Fibroblast of lung (primary cell): ENCODE results near the gene COX8A. TPM values are rescaled to one million over a fixed set of nuclear protein-coding genes. Genes with fewer than 3 reads are reported as not detected.

Experiments used
- DNase-seq, 2 donors: peaks; one replicate each; pipeline versions ENCODE4 v3.0.0 to v3.0.0-alpha.2; 2010; ENCODE audit warnings: low read depth in 2 of 2
- H2AFZ ChIP-seq: 2 replicates; pipeline ENCODE4 v1.5.1; 2012; ENCODE audit warnings: low read length, control low read depth, inconsistent platforms
- H3K27ac ChIP-seq: 2 replicates; pipeline ENCODE4 v1.5.1; 2011; ENCODE audit warnings: low read length, control low read depth; ENCODE audit not compliant: insufficient read depth
- H3K27me3 ChIP-seq: 2 replicates; pipeline ENCODE4 v1.5.1; 2011; ENCODE audit warnings: mild to moderate bottlenecking, low read length; ENCODE audit not compliant: control insufficient read depth, insufficient read depth
- H3K36me3 ChIP-seq: 2 replicates; pipeline ENCODE4 v1.5.1; 2011; ENCODE audit warnings: low read length; ENCODE audit not compliant: control insufficient read depth, insufficient read depth
- H3K4me1 ChIP-seq: 2 replicates; pipeline ENCODE4 v1.5.1; 2011; ENCODE audit warnings: low read length; ENCODE audit not compliant: control insufficient read depth, insufficient read depth; ENCODE audit errors: extremely low read depth
- H3K4me2 ChIP-seq: 2 replicates; pipeline ENCODE4 v1.5.1; 2011; ENCODE audit warnings: low read length, control low read depth; ENCODE audit not compliant: insufficient read depth; ENCODE audit errors: extremely low read depth
- H3K4me3 ChIP-seq, 4 experiments: fragments of 200-600 bp in 1 of 4; sonication (generic) in 1 of 4; replicated peaks in 1 of 4; 2 replicates each; pipeline ENCODE4 v1.5.1; 2011 to 2016; ENCODE audit warnings: low read length in 4 of 4, low read depth in 3 of 4, mild to moderate bottlenecking in 3 of 4, control low read depth in 2 of 4, inconsistent platforms in 1 of 4, mixed read lengths in 1 of 4; ENCODE audit not compliant: insufficient read depth in 1 of 4; ENCODE audit errors: control extremely low read depth in 1 of 4
- H3K79me2 ChIP-seq: 2 replicates; pipeline ENCODE4 v1.5.1; 2012; ENCODE audit warnings: mild to moderate bottlenecking, low read length, inconsistent platforms; ENCODE audit not compliant: control insufficient read depth, insufficient read depth
- H3K9ac ChIP-seq: 2 replicates; pipeline ENCODE4 v1.5.1; 2011; ENCODE audit warnings: mild to moderate bottlenecking, low read length, control low read depth; ENCODE audit not compliant: insufficient read depth
- H3K9me3 ChIP-seq: 2 replicates; pipeline ENCODE4 v1.5.1; 2012; ENCODE audit warnings: low read depth, low read length; ENCODE audit not compliant: control insufficient read depth, insufficient read depth
- H4K20me1 ChIP-seq: 2 replicates; pipeline ENCODE4 v1.5.1; 2011; ENCODE audit warnings: low read length; ENCODE audit not compliant: control insufficient read depth, insufficient read depth; ENCODE audit errors: extremely low read depth
- EZH2 ChIP-seq: IDR thresholded peaks from 2 replicates; pipeline ENCODE4 v1.5.1; 2012; ENCODE audit warnings: low read length, control low read depth, mild to moderate bottlenecking; ENCODE audit errors: missing control alignments
- polyA plus RNA-seq, 2 donors: library from polyadenylated mRNA; depleted of rRNA in 1 of 2; stranded (reverse) in 1 of 2; unstranded in 1 of 2; fragments of >200 nt; gene quantifications; 2 replicates each; pipeline ENCODE4 v1.2.1, GENCODE V29; 2011 to 2012; ENCODE audit warnings: missing spikeins in 1 of 2
- total RNA-seq: library from RNA; depleted of rRNA; stranded (reverse); fragments of >200 nt; gene quantifications from 2 replicates; pipeline ENCODE4 v1.2.1, GENCODE V29; 2014
- TF ChIP-seq, protein P1 (sequence below), 2 donors: IDR thresholded peaks in 1 of 2; conservative IDR thresholded peaks in 1 of 2; 1 replicate in 1 of 2; 2 replicates in 1 of 2; pipeline ENCODE4 v1.5.1; 2011 to 2012; ENCODE audit warnings: low read length in 2 of 2, control low read depth in 1 of 2, inconsistent platforms in 1 of 2, low read depth in 1 of 2, mild to moderate bottlenecking in 1 of 2

Gene COX8A
- total and polyA plus RNA-seq, 2 donors (not counting 1 experiment from before 2014, with no cell fraction given): 200 to 409 TPM

DNA sequence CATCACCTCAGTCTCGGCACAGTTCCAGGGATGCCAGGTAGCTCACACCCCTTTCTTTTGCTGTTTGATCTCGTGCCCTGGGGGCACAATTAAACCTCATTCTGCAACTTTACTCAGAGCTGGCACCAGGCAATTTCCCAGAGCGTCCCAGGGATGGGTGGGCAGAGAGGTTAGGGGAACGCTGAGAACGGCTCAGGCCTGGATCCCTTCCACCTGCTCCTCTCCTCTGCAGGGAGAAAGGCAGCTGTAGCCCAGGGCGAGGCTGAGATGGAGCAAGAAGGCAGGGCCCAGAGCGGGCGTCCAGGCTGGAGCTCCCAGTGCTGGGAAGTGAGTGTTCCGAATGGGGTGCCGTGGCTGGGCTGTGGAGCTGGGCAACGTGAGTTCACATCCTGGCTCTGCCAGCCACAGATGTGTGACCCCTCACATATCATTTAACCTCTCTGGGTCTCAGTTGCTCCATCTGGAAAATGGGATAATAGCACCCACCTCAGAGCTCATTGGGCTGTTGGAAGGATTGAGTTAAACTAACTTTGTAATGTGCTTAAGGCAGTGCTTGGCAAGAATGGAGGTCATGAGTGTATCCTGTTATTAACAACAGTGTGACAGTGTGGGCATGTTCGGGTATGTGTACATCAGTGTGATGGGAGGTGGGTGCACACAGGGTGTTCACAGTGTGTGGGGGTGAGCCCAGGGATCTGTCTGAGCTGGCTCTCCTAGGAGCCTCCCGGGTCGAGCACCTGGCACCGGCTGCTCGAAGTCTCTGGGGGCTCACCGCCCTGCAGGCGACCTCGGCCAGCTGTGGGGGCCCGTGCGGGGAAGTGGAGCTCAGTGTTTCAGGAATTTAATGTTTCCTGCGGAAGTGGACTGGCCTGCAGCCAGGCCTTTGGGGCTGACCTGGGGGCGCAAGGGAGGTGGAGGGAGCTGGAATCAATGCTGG, 27.3 kb downstream of the COX8A start:
- peaks cover 11% of the 10 kb centered on the region for H3K36me3 ChIP-seq
- no peak overlapping the region for H3K27ac ChIP-seq
- H3K79me2 ChIP-seq: no peaks in the 10 kb centered on the region
- DNase-seq: no peak
- no peaks in the 10 kb centered on the region for H3K27me3 ChIP-seq
- H3K4me2 ChIP-seq: no peak overlapping the region
- H3K4me3 ChIP-seq: no peak overlapping the region
- H3K9me3 ChIP-seq: no peaks in the 10 kb centered on the region
- H4K20me1 ChIP-seq: no peaks in the 10 kb centered on the region
- H3K4me1 ChIP-seq: peaks cover 2% of the 10 kb centered on the region
- no peak overlapping the region for H2AFZ ChIP-seq
- TF ChIP-seq, protein P1, sequence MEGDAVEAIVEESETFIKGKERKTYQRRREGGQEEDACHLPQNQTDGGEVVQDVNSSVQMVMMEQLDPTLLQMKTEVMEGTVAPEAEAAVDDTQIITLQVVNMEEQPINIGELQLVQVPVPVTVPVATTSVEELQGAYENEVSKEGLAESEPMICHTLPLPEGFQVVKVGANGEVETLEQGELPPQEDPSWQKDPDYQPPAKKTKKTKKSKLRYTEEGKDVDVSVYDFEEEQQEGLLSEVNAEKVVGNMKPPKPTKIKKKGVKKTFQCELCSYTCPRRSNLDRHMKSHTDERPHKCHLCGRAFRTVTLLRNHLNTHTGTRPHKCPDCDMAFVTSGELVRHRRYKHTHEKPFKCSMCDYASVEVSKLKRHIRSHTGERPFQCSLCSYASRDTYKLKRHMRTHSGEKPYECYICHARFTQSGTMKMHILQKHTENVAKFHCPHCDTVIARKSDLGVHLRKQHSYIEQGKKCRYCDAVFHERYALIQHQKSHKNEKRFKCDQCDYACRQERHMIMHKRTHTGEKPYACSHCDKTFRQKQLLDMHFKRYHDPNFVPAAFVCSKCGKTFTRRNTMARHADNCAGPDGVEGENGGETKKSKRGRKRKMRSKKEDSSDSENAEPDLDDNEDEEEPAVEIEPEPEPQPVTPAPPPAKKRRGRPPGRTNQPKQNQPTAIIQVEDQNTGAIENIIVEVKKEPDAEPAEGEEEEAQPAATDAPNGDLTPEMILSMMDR (conservative IDR thresholded peaks at IDR 0.05 in 1 of 2, IDR thresholded peaks at IDR 0.05 in 1 of 2; ENCODE audit: low read depth in 1 of 2, low read length in 2 of 2): no peak
- TF ChIP-seq EZH2: no peak
- H3K9ac ChIP-seq: no peak overlapping the region

DNA sequence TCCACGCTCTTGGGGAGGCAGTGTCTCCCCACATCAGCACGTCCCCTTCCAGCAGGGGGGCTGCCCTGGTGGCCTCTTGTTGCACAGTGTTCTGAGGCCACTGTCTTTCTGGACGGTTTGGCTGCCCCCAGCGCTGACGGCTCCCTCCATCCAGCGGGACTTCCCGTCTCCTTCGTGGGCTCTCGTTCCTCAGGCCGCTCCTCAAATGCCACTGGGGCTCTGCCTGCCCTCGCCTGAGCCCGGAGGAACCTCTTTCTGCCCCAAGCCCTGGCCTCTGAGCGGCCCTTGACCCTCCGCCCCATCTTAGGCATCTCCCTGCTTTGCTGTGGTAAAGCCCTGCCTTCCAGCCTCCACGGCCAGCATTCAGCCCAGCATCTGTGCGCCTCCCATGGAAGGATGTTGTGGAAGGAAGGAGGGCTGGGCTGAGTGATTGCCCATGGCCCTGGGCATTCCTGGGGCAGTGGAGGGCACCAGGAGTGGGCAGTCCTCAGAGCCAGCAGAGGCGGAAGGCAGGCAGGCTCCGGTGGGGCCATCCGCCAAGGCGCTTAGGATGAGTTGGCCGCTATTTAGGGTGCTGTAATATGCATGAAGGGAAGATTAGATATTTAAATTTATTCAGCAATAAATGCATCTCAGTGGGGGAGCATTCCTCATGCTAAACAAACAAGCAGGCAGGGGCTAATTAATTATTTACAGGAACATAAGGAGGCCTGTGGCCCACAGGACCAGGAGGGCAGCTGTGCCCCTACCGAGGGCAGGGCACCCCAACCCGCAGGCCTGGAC, 29.6 kb downstream of the COX8A start:
- TF ChIP-seq, protein P1 (conservative IDR thresholded peaks at IDR 0.05 in 1 of 2, IDR thresholded peaks at IDR 0.05 in 1 of 2; ENCODE audit: low read depth in 1 of 2, low read length in 2 of 2): no peak
- no peak for TF ChIP-seq EZH2
- DNase-seq: peak in 1 of 2 donors; percentile 14
- Histone ChIP-seq H3K9me3 (no peaks in the 10 kb centered on the region), H3K27me3 (no peaks in the 10 kb centered on the region), H3K4me3 (no peak overlapping the region), H3K79me2 (no peaks in the 10 kb centered on the region), H3K9ac (no peak overlapping the region), H2AFZ (no peak overlapping the region), H3K4me1 (peaks cover 9% of the 10 kb centered on the region), H3K4me2 (no peak overlapping the region), H3K27ac (no peak overlapping the region), H4K20me1 (no peaks in the 10 kb centered on the region), H3K36me3 (no peaks in the 10 kb centered on the region)

DNA sequence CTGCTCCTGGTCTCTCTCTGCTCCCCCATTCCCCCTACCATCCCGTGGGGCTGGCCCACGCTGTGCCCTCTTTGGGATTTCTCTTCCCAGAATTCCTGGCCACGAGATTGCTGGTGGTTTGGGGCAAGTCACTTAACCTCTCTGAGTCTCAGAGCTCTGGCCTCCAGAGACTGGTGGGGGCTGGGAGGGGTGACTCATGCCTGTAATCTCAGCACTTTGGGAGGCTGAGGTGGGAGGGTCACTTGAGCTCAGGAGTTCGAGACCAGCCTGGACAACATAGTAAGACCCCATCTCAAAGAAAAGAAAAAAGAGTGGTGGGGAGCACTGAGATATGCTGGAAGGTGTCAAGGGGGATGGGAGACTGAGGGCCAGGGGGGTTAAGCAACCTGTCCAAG, 30.2 kb downstream of the COX8A start:
- Histone ChIP-seq H3K36me3 (no peaks in the 10 kb centered on the region), H3K27ac (no peak overlapping the region), H4K20me1 (no peaks in the 10 kb centered on the region), H2AFZ (no peak overlapping the region), H3K9ac (no peak overlapping the region), H3K4me2 (no peak overlapping the region), H3K79me2 (no peaks in the 10 kb centered on the region), H3K9me3 (no peaks in the 10 kb centered on the region), H3K4me3 (no peak overlapping the region), H3K27me3 (no peaks in the 10 kb centered on the region), H3K4me1 (peaks cover 9% of the 10 kb centered on the region)
- DNase-seq: no peak
- no peak for TF ChIP-seq EZH2
- TF ChIP-seq, protein P1 (conservative IDR thresholded peaks at IDR 0.05 in 1 of 2, IDR thresholded peaks at IDR 0.05 in 1 of 2; ENCODE audit: low read depth in 1 of 2, low read length in 2 of 2): no peak
